G401 (cell line): ENCODE results near the gene PCDHB14. TPM values are rescaled to one million over a fixed set of nuclear protein-coding genes. Genes with fewer than 3 reads are reported as not detected.
A peak's percentile ranks its signal among the peaks of the same experiment; 100 is the strongest.
"Not testable (repeated sequence)": the region's sequence is repeated elsewhere in the genome, so short reads cannot be mapped to it uniquely, and the experiment has no call there.

Source experiments
- DNase-seq: peaks from one replicate; pipeline ENCODE4 v3.0.0-alpha.2; 2015; ENCODE audit warnings: low spot score
- in situ Hi-C: cut with HindIII; loops from 2 replicates; pipeline ENCODE4 v1.10.0; 2016; ENCODE audit warnings: low sequenced_read_pairs, mixed read lengths
- total RNA-seq: library from RNA; depleted of rRNA; stranded (reverse); fragments of >200 nt; shearing (Covaris generic); gene quantifications from 2 replicates; pipeline ENCODE4 v1.2.3, GENCODE V29; 2014

PCDHB14 gene
- total RNA-seq, 1 experiment from 2014 or later: 0.27 TPM

- in situ Hi-C loops, DNase-seq: not testable (repeated sequence)
Observed at GRCh38 chr5:141201126-141201525, 22.0 kb upstream of the PCDHB14 start.

DNA sequence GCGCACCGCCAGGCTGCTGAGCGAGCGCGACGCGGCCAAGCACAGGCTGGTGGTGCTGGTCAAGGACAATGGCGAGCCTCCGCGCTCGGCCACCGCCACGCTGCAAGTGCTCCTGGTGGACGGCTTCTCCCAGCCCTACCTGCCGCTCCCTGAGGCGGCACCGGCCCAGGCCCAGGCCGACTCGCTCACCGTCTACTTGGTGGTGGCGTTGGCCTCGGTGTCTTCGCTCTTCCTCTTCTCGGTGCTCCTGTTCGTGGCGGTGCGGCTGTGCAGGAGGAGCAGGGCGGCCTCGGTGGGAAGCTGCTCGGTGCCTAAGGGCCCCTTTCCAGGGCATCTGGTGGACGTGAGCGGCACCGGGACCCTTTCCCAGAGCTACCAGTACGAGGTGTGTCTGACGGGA lies 21.5 kb upstream of the PCDHB14 start:
- in situ Hi-C loops, DNase-seq: not testable (repeated sequence)

DNA sequence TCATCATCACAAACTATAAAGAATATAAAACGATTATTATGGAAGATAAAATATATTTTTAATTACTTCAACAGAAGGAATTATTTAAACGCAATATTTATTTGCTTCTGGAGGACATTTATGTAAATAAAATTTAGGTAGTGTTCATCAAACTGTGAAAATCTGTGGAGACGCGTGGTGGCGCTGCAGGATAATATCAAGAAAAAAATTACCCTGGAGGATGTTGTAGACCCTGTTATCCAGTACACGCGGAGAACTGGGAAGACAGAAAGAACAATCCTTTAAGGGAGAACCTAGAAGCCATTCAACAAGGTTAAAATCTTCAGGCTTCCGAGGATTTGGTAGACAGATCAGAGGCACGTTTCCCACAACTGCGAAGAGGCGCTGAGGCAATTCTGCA lies 14.7 kb upstream of the PCDHB14 start, which contains the start of gene PCDHB12:
TSS of gene PCDHB12 (plus strand) at position 242 of the 400 bp plus-strand sequence. CDS start 189 bp downstream, outside the sequence.
- DNase-seq: peak; percentile 55
- in situ Hi-C loops: no loop called here

- in situ Hi-C loops, DNase-seq: not testable (repeated sequence)
Observed at GRCh38 chr5:141210281-141210680, 12.9 kb upstream of the PCDHB14 start.

DNA sequence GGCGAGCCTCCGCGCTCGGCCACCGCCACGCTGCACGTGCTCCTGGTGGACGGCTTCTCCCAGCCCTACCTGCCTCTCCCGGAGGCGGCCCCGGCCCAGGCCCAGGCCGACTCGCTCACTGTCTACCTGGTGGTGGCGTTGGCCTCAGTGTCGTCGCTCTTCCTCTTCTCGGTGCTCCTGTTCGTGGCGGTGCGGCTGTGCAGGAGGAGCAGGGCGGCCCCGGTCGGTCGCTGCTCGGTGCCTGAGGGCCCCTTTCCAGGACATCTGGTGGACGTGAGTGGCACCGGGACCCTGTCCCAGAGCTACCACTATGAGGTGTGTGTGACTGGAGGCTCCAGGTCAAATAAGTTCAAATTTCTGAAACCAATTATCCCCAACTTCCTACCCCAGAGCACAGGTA lies 12.3 kb upstream of the PCDHB14 start:
- DNase-seq, in situ Hi-C loops: not testable (repeated sequence)

GRCh38 chr5:141213656-141214339 lies 9.3 kb upstream of the PCDHB14 start, which contains the start of gene PCDHB13:
Gene PCDHB13, plus strand, starts transcription at chr5:141213919. Its CDS starts 205 bp downstream, at chr5:141214124.
- peak; percentile 17 for DNase-seq
- in situ Hi-C loops: not testable (repeated sequence)

GRCh38 chr5:141214583-141214982 lies 8.6 kb upstream of the PCDHB14 start:
- in situ Hi-C loops, DNase-seq: not testable (repeated sequence)

DNA sequence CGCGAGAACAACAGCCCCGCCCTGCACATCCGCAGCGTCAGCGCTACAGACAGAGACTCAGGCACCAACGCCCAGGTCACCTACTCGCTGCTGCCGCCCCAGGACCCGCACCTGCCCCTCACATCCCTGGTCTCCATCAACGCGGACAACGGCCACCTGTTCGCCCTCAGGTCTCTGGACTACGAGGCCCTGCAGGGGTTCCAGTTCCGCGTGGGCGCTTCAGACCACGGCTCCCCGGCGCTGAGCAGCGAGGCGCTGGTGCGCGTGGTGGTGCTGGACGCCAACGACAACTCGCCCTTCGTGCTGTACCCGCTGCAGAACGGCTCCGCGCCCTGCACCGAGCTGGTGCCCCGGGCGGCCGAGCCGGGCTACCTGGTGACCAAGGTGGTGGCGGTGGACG lies 7.6 kb upstream of the PCDHB14 start:
- in situ Hi-C loops: not testable (repeated sequence)

GRCh38 chr5:141216035-141216434 lies 7.1 kb upstream of the PCDHB14 start:
- in situ Hi-C loops, DNase-seq: not testable (repeated sequence)

More for the DNA sequence above, 7.6 kb upstream of the PCDHB14 start:
- DNase-seq: not testable (repeated sequence)

- not testable (repeated sequence) for DNase-seq
Observed at GRCh38 chr5:141224844-141225243, 1.7 kb downstream of the PCDHB14 start.

DNA sequence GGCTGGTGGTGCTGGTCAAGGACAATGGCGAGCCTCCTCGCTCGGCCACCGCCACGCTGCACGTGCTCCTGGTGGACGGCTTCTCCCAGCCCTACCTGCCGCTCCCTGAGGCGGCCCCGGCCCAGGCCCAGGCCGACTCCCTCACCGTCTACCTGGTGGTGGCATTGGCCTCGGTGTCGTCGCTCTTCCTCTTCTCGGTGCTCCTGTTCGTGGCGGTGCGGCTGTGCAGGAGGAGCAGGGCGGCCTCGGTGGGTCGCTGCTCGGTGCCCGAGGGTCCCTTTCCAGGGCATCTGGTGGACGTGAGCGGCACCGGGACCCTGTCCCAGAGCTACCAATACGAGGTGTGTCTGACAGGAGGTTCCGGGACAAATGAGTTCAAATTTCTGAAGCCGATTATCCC lies 2.3 kb downstream of the PCDHB14 start:
- in situ Hi-C loops: not testable (repeated sequence)

More at GRCh38 chr5:141224844-141225243, 1.7 kb downstream of the PCDHB14 start:
- in situ Hi-C loops: not testable (repeated sequence)

DNA sequence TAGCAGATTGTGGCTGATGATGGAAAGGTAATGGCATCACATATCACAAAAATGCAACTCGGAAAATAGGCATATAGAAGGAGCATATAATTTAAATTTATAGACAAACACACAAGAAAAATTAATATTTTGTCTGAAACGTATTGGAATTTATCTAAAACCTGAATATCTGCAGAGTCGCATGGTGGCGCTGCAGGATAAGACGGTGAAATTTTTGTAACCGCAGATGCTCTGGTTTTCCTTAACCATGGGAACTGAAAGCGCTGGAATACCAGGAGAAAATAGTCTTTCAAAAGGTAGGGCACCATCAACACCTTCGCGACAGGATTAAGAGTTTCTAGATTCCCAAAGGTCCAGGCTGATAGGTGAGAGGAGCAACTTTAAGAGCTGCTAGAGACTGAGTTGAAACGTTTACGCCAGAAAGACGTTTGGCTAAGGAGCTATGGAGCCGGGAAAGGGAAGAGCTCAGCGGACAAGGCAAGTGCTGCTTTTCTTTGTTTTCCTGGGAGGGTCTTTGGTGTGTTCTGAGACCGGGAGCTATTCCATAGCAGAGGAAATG lies 11.0 kb downstream of the PCDHB14 start:
- DNase-seq: peak; percentile 8
- in situ Hi-C loops: no loop called here

More for the DNA sequence above, 2.3 kb downstream of the PCDHB14 start:
- not testable (repeated sequence) for DNase-seq

GRCh38 chr5:141235922-141236321 lies 12.8 kb downstream of the PCDHB14 start:
- in situ Hi-C loops, DNase-seq: not testable (repeated sequence)

DNA sequence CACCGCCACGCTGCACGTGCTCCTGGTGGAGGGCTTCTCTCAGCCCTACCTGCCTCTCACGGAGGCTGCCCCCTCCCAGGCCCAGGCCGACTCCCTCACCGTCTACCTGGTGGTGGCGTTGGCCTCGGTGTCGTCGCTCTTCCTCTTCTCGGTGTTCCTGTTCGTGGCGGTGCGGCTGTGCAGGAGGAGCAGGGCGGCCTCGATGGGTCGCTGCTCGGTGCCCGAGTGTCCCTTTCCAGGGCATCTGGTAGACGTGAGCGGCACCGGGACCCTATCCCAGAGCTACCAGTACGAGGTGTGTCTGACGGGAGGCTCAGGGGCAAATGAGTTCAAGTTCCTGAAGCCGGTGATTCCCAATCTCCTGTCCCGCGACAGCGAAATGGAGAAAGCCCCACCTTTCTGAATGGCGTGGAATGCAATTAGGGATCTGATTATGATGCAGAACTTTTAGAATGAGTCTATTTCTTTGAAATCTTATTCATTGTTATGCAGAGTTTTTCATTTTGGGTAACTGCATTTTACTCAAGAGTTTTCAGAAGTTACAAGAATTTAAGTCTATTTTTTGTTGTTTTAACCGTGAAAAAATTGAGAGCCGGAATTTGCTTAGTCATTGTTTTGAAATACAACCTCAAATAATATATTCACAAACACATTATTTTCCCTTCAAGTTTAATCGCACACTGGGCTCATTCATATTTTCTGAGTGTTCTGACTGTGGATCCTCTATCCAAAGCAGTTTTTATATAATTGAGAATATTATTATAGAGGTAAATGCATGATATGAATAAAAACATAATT lies 13.6 kb downstream of the PCDHB14 start:
- in situ Hi-C loops: no loop called here
- DNase-seq: no peak

- in situ Hi-C loops: no loop called here
- no peak for DNase-seq
Observed at GRCh38 chr5:141241496-141241895, 18.4 kb downstream of the PCDHB14 start.

GRCh38 chr5:141245250-141245717 lies 22.1 kb downstream of the PCDHB14 start, which contains the start of gene PCDHB15:
Gene PCDHB15, plus strand, starts transcription at chr5:141245395. Its CDS starts 184 bp downstream, at chr5:141245579.
- in situ Hi-C loops: no loop called here
- DNase-seq: peak; percentile 58

DNA sequence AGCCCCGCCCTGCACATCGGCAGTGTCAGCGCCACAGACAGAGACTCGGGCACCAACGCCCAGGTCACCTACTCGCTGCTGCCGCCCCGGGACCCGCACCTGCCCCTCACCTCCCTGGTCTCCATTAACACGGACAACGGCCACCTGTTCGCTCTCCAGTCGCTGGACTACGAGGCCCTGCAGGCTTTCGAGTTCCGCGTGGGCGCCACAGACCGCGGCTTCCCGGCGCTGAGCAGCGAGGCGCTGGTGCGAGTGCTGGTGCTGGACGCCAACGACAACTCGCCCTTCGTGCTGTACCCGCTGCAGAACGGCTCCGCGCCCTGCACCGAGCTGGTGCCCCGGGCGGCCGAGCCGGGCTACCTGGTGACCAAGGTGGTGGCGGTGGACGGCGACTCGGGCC lies 23.8 kb downstream of the PCDHB14 start:
- DNase-seq, in situ Hi-C loops: not testable (repeated sequence)

DNA sequence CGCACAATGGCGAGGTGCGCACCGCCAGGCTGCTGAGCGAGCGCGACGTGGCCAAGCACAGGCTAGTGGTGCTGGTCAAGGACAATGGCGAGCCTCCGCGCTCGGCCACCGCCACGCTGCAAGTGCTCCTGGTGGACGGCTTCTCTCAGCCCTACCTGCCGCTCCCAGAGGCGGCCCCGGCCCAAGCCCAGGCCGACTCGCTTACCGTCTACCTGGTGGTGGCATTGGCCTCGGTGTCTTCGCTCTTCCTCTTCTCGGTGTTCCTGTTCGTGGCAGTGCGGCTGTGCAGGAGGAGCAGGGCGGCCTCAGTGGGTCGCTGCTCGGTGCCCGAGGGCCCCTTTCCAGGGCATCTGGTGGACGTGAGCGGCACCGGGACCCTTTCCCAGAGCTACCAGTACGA lies 24.3 kb downstream of the PCDHB14 start:
- in situ Hi-C loops, DNase-seq: not testable (repeated sequence)

GRCh38 chr5:141250576-141250975 lies 27.4 kb downstream of the PCDHB14 start:
- in situ Hi-C loops: no loop called here
- no peak for DNase-seq
